ENCODE results near the gene RAPH1.
"Not testable (repeated sequence)": the region's sequence is repeated elsewhere in the genome, so short reads cannot be mapped to it uniquely, and the experiment has no call there.

RAPH1 gene

GRCh38 chr2:203543898-203544328 is 8.8 kb upstream of the RAPH1 start:
- no peak for DNase-seq

GRCh38 chr2:203540598-203540997 is 5.5 kb upstream of the RAPH1 start:
- not testable (repeated sequence) for DNase-seq

- not testable (repeated sequence) for DNase-seq
These were observed 3.1 kb upstream of the RAPH1 start for GRCh38 chr2:203538237-203538636.

GRCh38 chr2:203536586-203536951 is 1.5 kb upstream of the RAPH1 start:
- not testable (repeated sequence) for DNase-seq

GRCh38 chr2:203535784-203536585 is 884 bp upstream of the RAPH1 start:
- DNase-seq = no peak

- DNase-seq = peak; percentile 36
These were observed 452 bp downstream of the RAPH1 start for GRCh38 chr2:203534621-203535077.

GRCh38 chr2:203533676-203534591 is 1.2 kb downstream of the RAPH1 start:
- DNase-seq = peak; percentile 50

GRCh38 chr2:203532957-203533658 is 2.0 kb downstream of the RAPH1 start:
- DNase-seq = no peak

GRCh38 chr2:203527719-203528118 is 7.4 kb downstream of the RAPH1 start:
- DNase-seq = no peak

- not testable (repeated sequence) for DNase-seq
These were observed 21.8 kb downstream of the RAPH1 start for GRCh38 chr2:203513268-203513667.

GRCh38 chr2:203510941-203511305 is 24.2 kb downstream of the RAPH1 start:
- no peak for DNase-seq

GRCh38 chr2:203510256-203510940 is 24.7 kb downstream of the RAPH1 start:
- no peak for DNase-seq

GRCh38 chr2:203503460-203503859 is 31.6 kb downstream of the RAPH1 start:
- DNase-seq = not testable (repeated sequence)

GRCh38 chr2:203501873-203502272 is 33.2 kb downstream of the RAPH1 start:
- no peak for DNase-seq

GRCh38 chr2:203500951-203501350 is 34.1 kb downstream of the RAPH1 start:
- no peak for DNase-seq

GRCh38 chr2:203500297-203500696 is 34.8 kb downstream of the RAPH1 start:
- no peak for DNase-seq

GRCh38 chr2:203498161-203498560 is 36.9 kb downstream of the RAPH1 start:
- DNase-seq = no peak

- DNase-seq = no peak
These were observed 42.1 kb downstream of the RAPH1 start for GRCh38 chr2:203492965-203493364.

- DNase-seq = no peak
These were observed 44.7 kb downstream of the RAPH1 start for GRCh38 chr2:203490391-203490790.

GRCh38 chr2:203489531-203489930 is 45.6 kb downstream of the RAPH1 start:
- no peak for DNase-seq

- peak; percentile 60 for DNase-seq
These were observed 50.6 kb downstream of the RAPH1 start for GRCh38 chr2:203484266-203485112.

- no peak for DNase-seq
These were observed 54.5 kb downstream of the RAPH1 start for GRCh38 chr2:203480623-203481022.

Data from activated CD4-positive, alpha-beta T cell treated with anti-CD3 and anti-CD28 coated beads, Interleukin-2, Interleukin-6, amounts not matched to agents 100 ng/mL and 50 ng/mL, durations not matched to agents 16 hours and 8 hours (primary cell).